NCI-H1694 treated with DMSO at 0.1 percent for 48 hours (cell line): ENCODE data around the gene DNAH11.
"Not testable (repeated sequence)": the region's sequence is repeated elsewhere in the genome, so short reads cannot be mapped to it uniquely, and the experiment has no call there.

Experiments used
- DNase-seq: peaks from one replicate; lab custom pipeline; 2025; lab: John Stamatoyannopoulos, UW

The DNAH11 gene

DNA sequence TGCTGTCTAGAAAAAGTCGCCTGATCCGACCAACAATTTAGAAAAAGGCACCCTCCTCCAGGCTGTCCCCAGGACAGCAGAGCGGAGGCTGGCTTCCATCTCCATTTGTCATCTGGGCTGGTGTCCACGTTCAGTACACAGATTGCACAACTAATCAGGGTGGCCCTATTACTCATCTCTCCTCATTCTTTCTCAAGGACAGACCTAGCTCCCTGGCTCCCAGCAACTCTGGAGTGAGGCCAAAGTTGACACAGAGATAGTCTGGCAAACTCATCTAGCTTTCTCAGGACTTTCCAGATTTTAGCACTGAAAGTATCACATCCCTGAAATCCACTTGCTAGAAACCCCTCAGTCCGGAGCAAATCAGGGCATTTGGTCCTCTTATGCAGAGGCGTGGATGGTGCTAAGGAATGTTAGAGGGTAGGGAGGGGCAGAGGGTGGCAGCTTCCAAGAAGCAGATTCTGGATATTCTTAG lies 75.1 kb downstream of the DNAH11 start:
- no peak for DNase-seq

GRCh38 chr7:21618706-21619105 lies 75.9 kb downstream of the DNAH11 start:
- no peak for DNase-seq

- DNase-seq: no peak
Observed at GRCh38 chr7:21620054-21620453, 77.2 kb downstream of the DNAH11 start.

- no peak for DNase-seq
Observed at GRCh38 chr7:21624320-21624719, 81.5 kb downstream of the DNAH11 start.

- DNase-seq: no peak
Observed at GRCh38 chr7:21636694-21637093, 93.9 kb downstream of the DNAH11 start.

GRCh38 chr7:21639206-21639868 lies 96.5 kb downstream of the DNAH11 start:
- DNase-seq: no peak

DNA sequence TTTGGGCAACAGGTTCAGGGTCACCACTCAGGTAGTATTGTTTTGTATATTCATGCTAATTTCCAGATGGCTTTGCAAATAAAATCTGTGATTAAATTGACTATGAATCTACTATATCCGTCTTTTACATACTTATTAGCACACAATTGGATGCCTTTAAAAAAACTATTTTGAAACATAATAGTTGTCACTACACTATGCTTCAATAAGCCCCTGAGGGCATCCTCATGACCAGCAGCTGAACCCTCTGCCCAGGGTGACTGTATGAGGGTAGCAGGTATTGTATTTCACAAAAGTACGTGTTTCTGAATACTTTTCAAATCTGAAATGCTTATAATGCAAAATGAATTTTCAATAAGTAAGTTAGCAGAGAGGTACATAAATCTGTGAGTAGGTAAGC lies 97.3 kb downstream of the DNAH11 start:
- no peak for DNase-seq

- DNase-seq: no peak
Observed at GRCh38 chr7:21641546-21641945, 98.7 kb downstream of the DNAH11 start.

DNA sequence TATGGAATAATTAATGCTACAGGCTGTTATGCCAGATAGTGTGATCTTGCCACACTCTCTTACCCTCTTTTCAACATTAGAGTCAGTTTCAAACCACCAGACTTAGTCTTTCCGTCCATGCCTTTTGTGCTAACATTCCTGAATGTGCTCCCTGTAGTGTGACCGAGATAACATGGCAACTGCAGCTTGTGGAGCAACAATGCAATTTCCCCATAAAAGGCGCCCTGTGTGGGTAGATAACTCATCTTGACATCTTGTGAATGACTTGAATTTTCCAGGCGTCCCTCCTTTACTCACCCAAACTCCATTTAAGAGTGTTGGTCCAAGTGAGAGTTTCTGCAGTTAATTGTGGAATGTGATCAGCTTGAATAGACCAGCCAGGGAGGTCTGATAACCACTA lies 99.6 kb downstream of the DNAH11 start:
- DNase-seq: no peak

- DNase-seq: no peak
Observed at GRCh38 chr7:21651697-21652096, 108.9 kb downstream of the DNAH11 start.

DNA sequence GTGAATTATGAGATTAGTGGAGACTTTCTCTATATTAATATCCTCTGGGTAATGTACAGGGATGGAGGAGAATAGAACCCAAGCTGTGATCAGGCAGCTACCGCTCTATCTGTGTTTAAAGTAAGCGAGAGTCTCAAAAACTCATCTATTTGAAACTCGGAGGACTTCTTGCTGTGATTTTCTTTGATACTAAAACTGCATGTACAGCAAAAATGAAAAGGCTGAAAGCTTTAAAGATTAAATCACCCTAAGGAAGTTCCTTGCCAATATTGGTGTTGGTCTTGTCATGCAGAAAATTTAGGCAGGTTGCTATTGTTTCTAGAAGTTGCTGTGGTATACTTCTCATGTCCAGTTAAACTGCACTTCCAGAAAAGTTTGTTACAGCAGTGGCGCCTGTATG lies 110.8 kb downstream of the DNAH11 start:
- no peak for DNase-seq

DNA sequence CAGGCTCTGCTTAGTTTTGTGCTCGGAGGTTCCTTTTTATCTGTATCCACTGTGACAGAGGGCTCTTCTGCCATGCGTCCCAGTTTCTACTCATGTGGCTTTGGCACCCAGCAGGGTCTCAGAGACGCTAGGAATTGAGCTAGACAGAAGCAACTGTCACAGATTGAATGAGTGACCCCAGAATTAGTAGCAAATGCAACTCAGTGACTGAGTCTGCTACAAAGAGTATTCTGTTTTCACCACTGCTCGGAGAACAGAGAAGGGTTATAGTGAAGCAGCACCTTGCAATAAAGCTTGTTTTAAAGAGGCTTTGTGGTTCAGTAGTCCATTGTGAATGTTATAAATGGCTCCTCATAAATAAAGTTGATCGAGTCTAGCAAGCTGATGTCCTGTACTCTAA lies 113.2 kb downstream of the DNAH11 start:
- DNase-seq: no peak

- no peak for DNase-seq
Observed at GRCh38 chr7:21656796-21657195, 114.0 kb downstream of the DNAH11 start.

DNA sequence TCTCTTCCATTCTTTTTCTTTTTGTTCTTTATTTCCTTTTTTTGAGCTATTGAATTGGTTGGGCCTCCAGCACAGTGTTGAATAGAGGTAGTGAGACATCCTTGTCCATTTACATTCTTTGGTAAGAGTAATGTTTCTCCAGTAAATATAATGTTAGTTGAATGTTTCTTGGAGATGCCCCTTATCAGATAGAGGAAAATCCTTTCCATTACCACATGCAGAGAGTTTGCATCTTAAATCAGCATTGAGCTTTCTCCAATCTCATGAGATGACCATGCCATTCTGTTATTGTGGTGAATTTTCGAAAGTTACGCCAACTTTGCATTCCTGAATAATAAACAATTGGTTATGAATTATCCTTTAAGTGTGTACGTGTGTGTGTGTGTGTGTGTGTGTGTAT lies 127.7 kb downstream of the DNAH11 start:
- DNase-seq: no peak

GRCh38 chr7:21671859-21672258 lies 129.0 kb downstream of the DNAH11 start:
- no peak for DNase-seq

GRCh38 chr7:21675255-21675654 lies 132.4 kb downstream of the DNAH11 start:
- no peak for DNase-seq

- peak; percentile 1 for DNase-seq
Observed at GRCh38 chr7:21690705-21691104, 147.9 kb downstream of the DNAH11 start.

- DNase-seq: not testable (repeated sequence)
Observed at GRCh38 chr7:21691146-21691545, 148.3 kb downstream of the DNAH11 start.

GRCh38 chr7:21700587-21700986 lies 157.7 kb downstream of the DNAH11 start:
- not testable (repeated sequence) for DNase-seq

- no peak for DNase-seq
Observed at GRCh38 chr7:21702303-21702702, 159.5 kb downstream of the DNAH11 start.

DNA sequence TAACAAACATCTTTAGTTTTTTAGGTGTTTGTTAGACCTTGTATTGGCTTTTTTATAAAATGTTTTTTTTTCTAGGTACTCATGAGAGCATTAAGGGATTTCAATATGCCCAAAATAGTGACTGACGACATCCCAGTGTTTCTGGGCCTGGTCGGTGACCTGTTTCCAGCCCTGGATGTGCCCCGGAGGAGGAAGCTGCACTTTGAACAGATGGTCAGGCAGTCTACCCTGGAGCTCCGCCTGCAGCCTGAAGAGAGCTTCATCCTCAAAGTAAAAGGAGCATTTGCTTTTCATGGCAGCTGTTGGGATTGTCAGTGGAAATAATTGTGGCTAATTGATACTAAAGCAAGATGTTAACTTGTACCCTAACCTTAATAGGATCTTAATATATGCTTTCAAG lies 161.5 kb downstream of the DNAH11 start:
- no peak for DNase-seq

DNA sequence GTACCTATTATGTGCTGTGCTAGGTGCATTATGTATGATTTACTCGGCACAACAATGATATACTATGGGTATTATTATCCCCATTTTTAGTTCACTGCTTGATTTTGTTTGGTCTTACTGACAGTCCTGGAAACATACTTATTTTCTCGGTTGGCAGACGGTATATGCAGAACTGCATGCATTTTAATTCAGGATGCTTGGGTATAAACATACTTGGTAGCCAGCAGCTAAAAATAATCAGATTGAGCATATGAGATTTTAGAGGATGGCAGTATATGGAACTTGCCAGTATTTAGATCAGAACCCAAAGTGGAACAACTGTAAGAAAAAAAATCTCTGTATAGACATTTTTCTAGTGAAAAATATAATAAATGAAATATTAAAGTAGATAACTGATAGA lies 163.3 kb downstream of the DNAH11 start:
- no peak for DNase-seq

GRCh38 chr7:21707566-21707965 lies 164.7 kb downstream of the DNAH11 start:
- no peak for DNase-seq

GRCh38 chr7:21708096-21708495 lies 165.3 kb downstream of the DNAH11 start:
- no peak for DNase-seq
